A172 (cell line): ENCODE results near the gene WNT16. TPM values are rescaled to one million over a fixed set of nuclear protein-coding genes. Genes with fewer than 3 reads are reported as not detected.
"Not testable (repeated sequence)": the region's sequence is repeated elsewhere in the genome, so short reads cannot be mapped to it uniquely, and the experiment has no call there.

ENCODE experiments used
- DNase-seq: peaks from one replicate; pipeline ENCODE4 v3.0.0-alpha.2; 2015; ENCODE audit warnings: low spot score
- total RNA-seq: library from RNA; depleted of rRNA; stranded (reverse); fragments of >200 nt; shearing (Covaris generic); gene quantifications from 2 replicates; pipeline ENCODE4 v1.2.3, GENCODE V29; 2014; rRNA removed

WNT16 gene
- not detected in 2 replicates for total RNA-seq

GRCh38 chr7:121328508-121329190 is at the start of gene WNT16:
Gene WNT16, plus strand, starts transcription at chr7:121329000. Its CDS starts 293 bp downstream, at chr7:121329293.
- DNase-seq = no peak

GRCh38 chr7:121279060-121279620 is 49.7 kb upstream of the WNT16 start:
- no peak for DNase-seq

- DNase-seq = no peak
Observed at GRCh38 chr7:121279822-121280221, 49.0 kb upstream of the WNT16 start.

GRCh38 chr7:121280656-121281055 is 48.1 kb upstream of the WNT16 start:
- no peak for DNase-seq

GRCh38 chr7:121282129-121282528 is 46.7 kb upstream of the WNT16 start:
- no peak for DNase-seq

- no peak for DNase-seq
Observed at GRCh38 chr7:121285066-121285667, 43.6 kb upstream of the WNT16 start.

GRCh38 chr7:121286186-121286585 is 42.6 kb upstream of the WNT16 start:
- no peak for DNase-seq

- DNase-seq = peak; percentile 68
Observed at GRCh38 chr7:121286742-121287734, 41.8 kb upstream of the WNT16 start.

- DNase-seq = peak; percentile 83
Observed at GRCh38 chr7:121288894-121289293, 39.9 kb upstream of the WNT16 start.

- DNase-seq = not testable (repeated sequence)
Observed at GRCh38 chr7:121289930-121290329, 38.9 kb upstream of the WNT16 start.

- DNase-seq = no peak
Observed at GRCh38 chr7:121294448-121294992, 34.3 kb upstream of the WNT16 start.

- no peak for DNase-seq
Observed at GRCh38 chr7:121297843-121298242, 31.0 kb upstream of the WNT16 start.

GRCh38 chr7:121298831-121299239 is 30.0 kb upstream of the WNT16 start:
- DNase-seq = no peak

- DNase-seq = no peak
Observed at GRCh38 chr7:121300685-121301420, 27.9 kb upstream of the WNT16 start.

GRCh38 chr7:121301446-121302213 is 27.2 kb upstream of the WNT16 start:
- DNase-seq = no peak

- DNase-seq = peak; percentile 77
Observed at GRCh38 chr7:121302214-121302745, 26.5 kb upstream of the WNT16 start.

- DNase-seq = no peak
Observed at GRCh38 chr7:121303422-121304101, 25.2 kb upstream of the WNT16 start.

GRCh38 chr7:121304102-121304658 is 24.6 kb upstream of the WNT16 start:
- DNase-seq = no peak

- no peak for DNase-seq
Observed at GRCh38 chr7:121305109-121305508, 23.7 kb upstream of the WNT16 start.
